ENCODE measurements around the gene OR2C1. TPM values are rescaled to one million over a fixed set of nuclear protein-coding genes. Genes with fewer than 3 reads are reported as not detected.

Gene OR2C1
- polyA plus RNA-seq, 3 donors from 2014 or later = 0.34 TPM; not detected in 2

- peaks cover 11 to 43% (median 35%) of the 10 kb centered on the region in 6 donors for H3K9me3 Mint-ChIP-seq
- no peak for DNase-seq
- H3K4me1 Mint-ChIP-seq = peaks cover 11 to 13% of the 10 kb centered on the region in 2 donors
- no peak overlapping the region for H3K27ac Mint-ChIP-seq
- peaks cover 10 to 13% (median 11%) of the 10 kb centered on the region in 3 donors for H3K36me3 Mint-ChIP-seq
- H3K27me3 Mint-ChIP-seq (ENCODE audit: low read depth in 3 of 3) = peaks cover 7 to 28% (median 17%) of the 10 kb centered on the region in 3 donors
- H3K4me3 Mint-ChIP-seq = no peak overlapping the region
These were observed 7.2 kb downstream of the OR2C1 start for GRCh38 chr16:3362931-3363330.

DNA sequence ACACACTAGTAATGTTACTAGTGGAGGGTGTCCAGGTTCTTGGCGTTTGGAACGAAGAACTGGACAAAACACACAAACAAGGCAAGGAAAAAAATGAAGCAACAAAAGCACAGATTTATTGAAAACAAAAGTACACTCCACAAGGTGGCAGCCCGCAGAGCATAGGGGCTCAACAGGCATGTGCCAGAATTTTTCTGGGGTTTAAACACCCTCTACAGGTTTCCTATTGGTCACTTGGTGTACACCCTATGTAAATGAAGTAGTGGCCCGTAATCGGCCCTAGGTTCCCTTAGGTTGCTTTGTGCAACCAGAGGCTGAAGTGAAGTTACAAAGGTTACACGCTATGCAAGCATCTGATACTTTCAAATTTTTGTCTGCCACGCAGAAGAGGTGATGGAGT lies 8.1 kb downstream of the OR2C1 start:
- peak overlapping the region in 2 of 5 donors; percentile 41 to 44 for H3K4me3 Mint-ChIP-seq
- no peak for DNase-seq
- peaks cover 9 to 13% (median 10%) of the 10 kb centered on the region in 3 donors for H3K36me3 Mint-ChIP-seq
- peaks cover 11 to 43% (median 35%) of the 10 kb centered on the region in 6 donors for H3K9me3 Mint-ChIP-seq
- peaks cover 7 to 26% (median 17%) of the 10 kb centered on the region in 3 donors for H3K27me3 Mint-ChIP-seq (ENCODE audit: low read depth in 3 of 3)
- no peak overlapping the region for H3K27ac Mint-ChIP-seq
- H3K4me1 Mint-ChIP-seq = peaks cover 11 to 13% of the 10 kb centered on the region in 2 donors

- peaks cover 8 to 13% (median 10%) of the 10 kb centered on the region in 3 donors for H3K36me3 Mint-ChIP-seq
- H3K4me3 Mint-ChIP-seq = peak overlapping the region; percentile 78 to 86 (median 81)
- peak; percentile 76 to 82 (median 76) for DNase-seq
- H3K27ac Mint-ChIP-seq = peak overlapping the region; percentile 37 to 89 (median 82)
- peaks cover 11 to 13% of the 10 kb centered on the region in 2 donors for H3K4me1 Mint-ChIP-seq
- peaks cover 11 to 43% (median 36%) of the 10 kb centered on the region in 6 donors for H3K9me3 Mint-ChIP-seq
- H3K27me3 Mint-ChIP-seq (ENCODE audit: low read depth in 3 of 3) = peaks cover 7 to 24% (median 17%) of the 10 kb centered on the region in 3 donors
These were observed 9.2 kb downstream of the OR2C1 start for GRCh38 chr16:3364774-3365427.

- Mint-ChIP-seq H3K4me3 (no peak overlapping the region), H3K27ac (no peak overlapping the region), H3K4me1 (peaks cover 11 to 13% of the 10 kb centered on the region in 2 donors), H3K36me3 (peaks cover 6 to 12% (median 8%) of the 10 kb centered on the region in 3 donors), H3K27me3 (ENCODE audit: low read depth in 3 of 3) (peaks cover 0 to 10% (median 6%) of the 10 kb centered on the region in 3 donors), H3K9me3 (peaks cover 7 to 32% (median 27%) of the 10 kb centered on the region in 6 donors)
- no peak for DNase-seq
These were observed 13.4 kb downstream of the OR2C1 start for GRCh38 chr16:3369073-3369472.

DNA sequence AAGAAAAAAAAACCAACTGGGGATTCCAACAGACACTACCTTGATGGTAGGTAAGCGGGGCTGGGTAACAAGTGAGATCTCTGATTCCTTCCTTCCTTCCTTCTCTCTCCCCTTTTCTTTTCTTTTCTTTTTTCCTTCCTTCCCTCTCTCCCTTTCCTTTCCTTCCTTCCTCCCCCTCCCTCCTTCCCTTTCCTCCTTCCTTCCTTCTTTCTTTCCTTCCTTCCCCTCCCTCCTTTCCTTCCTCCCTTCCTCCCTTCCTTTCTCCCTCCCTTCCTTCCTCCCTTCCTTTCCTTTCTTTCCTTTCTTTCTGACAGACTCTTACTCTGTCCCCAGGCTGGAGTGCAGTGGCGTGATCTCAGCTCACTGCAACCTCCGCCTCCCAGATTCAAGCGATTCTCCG lies 20.0 kb downstream of the OR2C1 start:
- Mint-ChIP-seq H3K9me3 (peaks cover 45 to 71% (median 64%) of the 10 kb centered on the region in 6 donors), H3K27ac (no peak overlapping the region), H3K4me3 (no peak overlapping the region), H3K4me1 (no peaks in the 10 kb centered on the region), H3K27me3 (ENCODE audit: low read depth in 3 of 3) (peaks cover 0 to 2% (median 1%) of the 10 kb centered on the region in 3 donors), H3K36me3 (peaks cover 13 to 33% (median 21%) of the 10 kb centered on the region in 3 donors)
- no peak for DNase-seq

- Mint-ChIP-seq H3K4me3 (no peak overlapping the region), H3K27ac (no peak overlapping the region), H3K36me3 (peaks cover 32 to 54% (median 39%) of the 10 kb centered on the region in 3 donors), H3K9me3 (peaks cover 63 to 93% (median 86%) of the 10 kb centered on the region in 6 donors), H3K27me3 (ENCODE audit: low read depth in 3 of 3) (peaks cover 0 to 2% (median 1%) of the 10 kb centered on the region in 3 donors), H3K4me1 (no peaks in the 10 kb centered on the region)
- DNase-seq = no peak
These were observed 22.2 kb downstream of the OR2C1 start for GRCh38 chr16:3377917-3378316.

DNA sequence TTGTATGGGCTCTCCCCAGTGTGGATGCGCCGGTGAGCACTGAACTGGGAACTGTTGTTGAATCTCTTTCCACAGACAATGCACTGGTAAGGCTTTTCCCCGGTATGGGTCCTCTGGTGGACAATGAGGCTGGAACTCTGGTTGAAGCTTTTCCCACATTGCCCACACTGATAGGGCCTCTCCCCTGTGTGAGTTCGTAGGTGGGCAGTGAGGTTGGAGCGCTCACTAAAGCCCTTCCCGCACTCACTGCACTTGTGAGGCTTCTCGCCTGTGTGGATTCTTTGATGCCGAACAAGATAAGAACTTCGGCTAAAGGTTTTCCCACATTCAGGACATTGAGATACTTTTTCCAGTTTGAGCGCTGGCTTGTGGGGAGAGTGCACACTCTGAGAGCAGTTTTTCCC lies 27.4 kb downstream of the OR2C1 start:
- Mint-ChIP-seq H3K27ac (no peak overlapping the region), H3K4me3 (no peak overlapping the region), H3K4me1 (no peaks in the 10 kb centered on the region), H3K36me3 (peaks cover 62 to 77% (median 73%) of the 10 kb centered on the region in 3 donors), H3K9me3 (peaks cover 63 to 94% (median 87%) of the 10 kb centered on the region in 6 donors), H3K27me3 (ENCODE audit: low read depth in 3 of 3) (peaks cover 0 to 3% (median 2%) of the 10 kb centered on the region in 3 donors)
- no peak for DNase-seq

DNA sequence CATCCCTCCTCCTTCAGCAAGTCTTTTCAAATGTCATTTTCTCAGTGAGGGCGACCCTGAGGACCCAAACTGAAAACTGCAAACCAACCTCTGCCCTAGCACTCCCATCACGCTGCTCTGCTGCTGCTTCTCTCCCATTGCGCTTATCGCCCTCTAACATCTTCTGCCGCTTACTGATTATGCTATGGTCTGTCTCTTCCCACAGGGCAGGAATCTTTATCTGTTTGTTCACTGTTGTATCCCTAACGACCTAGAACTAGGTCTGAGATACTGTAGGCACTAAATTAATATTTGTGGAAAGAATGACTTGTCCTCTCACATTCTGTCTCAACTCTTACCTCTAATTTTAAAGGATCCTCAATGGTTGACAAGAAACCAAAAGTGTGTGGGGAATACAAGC lies 32.6 kb downstream of the OR2C1 start:
- Mint-ChIP-seq H3K4me1 (peaks cover 2 to 4% of the 10 kb centered on the region in 2 donors), H3K27me3 (ENCODE audit: low read depth in 3 of 3) (peaks cover 0 to 3% (median 0%) of the 10 kb centered on the region in 3 donors), H3K9me3 (peaks cover 32 to 63% (median 41%) of the 10 kb centered on the region in 6 donors), H3K27ac (no peak overlapping the region), H3K4me3 (no peak overlapping the region), H3K36me3 (peaks cover 62 to 78% (median 75%) of the 10 kb centered on the region in 3 donors)
- DNase-seq = no peak

- peaks cover 60 to 77% (median 72%) of the 10 kb centered on the region in 3 donors for H3K36me3 Mint-ChIP-seq
- H3K4me3 Mint-ChIP-seq = no peak overlapping the region
- H3K27ac Mint-ChIP-seq = peak overlapping the region in 1 of 6 donors; percentile 9
- no peak for DNase-seq
- peaks cover 21 to 48% (median 27%) of the 10 kb centered on the region in 6 donors for H3K9me3 Mint-ChIP-seq
- H3K27me3 Mint-ChIP-seq (ENCODE audit: low read depth in 3 of 3) = peaks cover 0 to 3% (median 0%) of the 10 kb centered on the region in 3 donors
- peaks cover 8 to 12% of the 10 kb centered on the region in 2 donors for H3K4me1 Mint-ChIP-seq
These were observed 34.1 kb downstream of the OR2C1 start for GRCh38 chr16:3389663-3390338.

- peaks cover 56 to 81% of the 10 kb centered on the region in 2 donors for H3K4me1 Mint-ChIP-seq
- H3K36me3 Mint-ChIP-seq = peaks cover 20 to 43% (median 43%) of the 10 kb centered on the region in 3 donors
- H3K27ac Mint-ChIP-seq = peak overlapping the region; percentile 73 to 93 (median 80)
- peaks cover 0 to 3% (median under 1%) of the 10 kb centered on the region in 6 donors for H3K9me3 Mint-ChIP-seq
- no peak for DNase-seq
- H3K4me3 Mint-ChIP-seq = peak overlapping the region; percentile 86 to 95 (median 92)
- peaks cover 0 to 2% (median 2%) of the 10 kb centered on the region in 3 donors for H3K27me3 Mint-ChIP-seq (ENCODE audit: low read depth in 3 of 3)
These were observed 44.7 kb downstream of the OR2C1 start for GRCh38 chr16:3400446-3400778.

DNA sequence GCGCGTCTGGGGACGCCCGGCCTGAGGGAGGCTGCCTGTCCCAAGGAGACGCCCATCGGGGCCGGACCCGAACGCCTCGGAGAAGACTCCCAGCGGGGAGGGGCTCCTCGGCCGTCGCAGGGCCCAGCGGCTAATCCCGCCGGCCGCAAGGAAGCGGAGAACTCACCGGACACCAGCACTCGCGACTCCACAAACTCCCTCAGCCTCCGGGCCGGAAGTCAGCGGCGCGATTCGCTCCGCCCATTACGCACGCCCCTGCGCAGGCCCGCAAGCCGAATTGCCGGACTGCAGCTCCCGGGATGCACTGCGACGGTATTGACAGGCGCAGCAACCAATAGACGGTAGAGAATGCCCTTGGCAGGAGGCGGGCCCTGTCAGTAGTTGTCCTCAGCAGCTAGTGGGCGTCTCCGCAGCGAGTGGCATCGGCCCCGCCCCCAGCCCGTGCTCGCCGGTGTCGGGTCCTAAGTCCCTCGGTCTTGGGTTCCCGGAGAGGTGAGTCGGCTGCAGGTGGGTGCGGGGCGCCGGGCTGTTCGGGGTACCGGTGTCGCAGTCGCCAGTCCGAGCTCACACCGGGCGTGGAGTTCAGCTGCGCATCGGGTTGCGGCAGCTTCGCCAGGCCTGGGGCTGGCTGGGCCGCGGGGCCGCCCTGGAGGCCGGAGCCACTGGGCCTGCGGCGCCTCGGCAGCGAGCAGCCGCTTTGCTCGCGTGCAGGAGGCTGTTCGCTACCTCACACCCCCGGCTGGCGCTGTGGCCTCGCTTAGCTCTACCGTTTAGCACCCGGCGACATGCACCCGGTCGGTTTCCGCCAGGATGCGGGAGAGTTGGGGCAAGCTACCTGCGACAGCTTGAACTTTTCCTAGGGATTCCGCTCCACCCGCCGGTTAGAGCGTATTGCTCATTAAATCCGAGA lies 45.3 kb downstream of the OR2C1 start, which contains the start of the genes ZNF174 and ZSCAN32:
Gene ZNF174 (plus strand): TSS at position 437 of the 910 bp plus-strand sequence. CDS start 790 bp downstream, outside the sequence.
Gene ZSCAN32 (minus strand): TSS at position 226 of the 910 bp plus-strand sequence. CDS start 3,447 bp downstream, outside the sequence.
- Mint-ChIP-seq H3K4me3 (peak within 1 kb of the TSS; percentile 86 to 95 (median 92)), H3K36me3 (peaks cover 24 to 45% (median 44%) of the 10 kb centered on the region in 3 donors), H3K27ac (peak within 1 kb of the TSS; percentile 80 to 93 (median 91)), H3K9me3 (peaks cover under 1 to 7% (median 6%) of the 10 kb centered on the region in 6 donors), H3K27me3 (ENCODE audit: low read depth in 3 of 3) (peaks cover 0 to 2% (median 2%) of the 10 kb centered on the region in 3 donors), H3K4me1 (peaks cover 55 to 78% of the 10 kb centered on the region in 2 donors)
- peak; percentile 99 for DNase-seq

- H3K4me3 Mint-ChIP-seq = peak overlapping the region; percentile 86 to 95 (median 92)
- H3K9me3 Mint-ChIP-seq = peaks cover 7 to 16% (median 14%) of the 10 kb centered on the region in 6 donors
- peaks cover 24 to 45% (median 44%) of the 10 kb centered on the region in 3 donors for H3K36me3 Mint-ChIP-seq
- H3K27ac Mint-ChIP-seq = peak overlapping the region; percentile 71 to 91 (median 90)
- peaks cover 48 to 74% of the 10 kb centered on the region in 2 donors for H3K4me1 Mint-ChIP-seq
- DNase-seq = no peak
- peaks cover 0 to 2% (median 2%) of the 10 kb centered on the region in 3 donors for H3K27me3 Mint-ChIP-seq (ENCODE audit: low read depth in 3 of 3)
These were observed 46.2 kb downstream of the OR2C1 start for GRCh38 chr16:3401719-3402397.

All from immature natural killer cell (primary cell).